ENCODE measurements around the gene KRTAP9-2. TPM values are rescaled to one million over a fixed set of nuclear protein-coding genes. Genes with fewer than 3 reads are reported as not detected.
"Not testable (repeated sequence)": the region's sequence is repeated elsewhere in the genome, so short reads cannot be mapped to it uniquely, and the experiment has no call there.

Gene KRTAP9-2
- polyA plus RNA-seq (2012; rRNA removed): not detected in 2 replicates
- not detected in 2 replicates for polyA plus RNA-seq (2012; cell fraction: cytosol; rRNA removed)
- polyA plus RNA-seq (2012; cell fraction: nucleus; rRNA removed): not detected in 2 replicates

GRCh38 chr17:41226598-41227095 lies at the start of gene KRTAP9-2:
TSS of gene KRTAP9-2 (plus strand) at chr17:41226648. CDS start at chr17:41226655, 7 bp downstream.
- POLR2A ChIA-PET; H3K4me2 ChIP-seq; H4K20me1 ChIP-seq (ENCODE audit: insufficient read depth); H3K27ac ChIP-seq (ENCODE audit: low read depth in 2 of 2, low read length in 1 of 2); H3K4me1 ChIP-seq (ENCODE audit: control insufficient read depth in 1 of 2, insufficient read depth in 2 of 2, low read depth in 1 of 2, low read length in 1 of 2); CTCF ChIA-PET; H3K4me3 ChIP-seq (ENCODE audit: low read depth in 2 of 2, low read length in 1 of 2); H3K36me3 ChIP-seq (replicated peaks in 1 of 2; ENCODE audit: control insufficient read depth in 1 of 2, insufficient read depth in 2 of 2, low read length in 1 of 2); H2AFZ ChIP-seq (ENCODE audit: low read depth); H3K9ac ChIP-seq; H3K79me2 ChIP-seq (ENCODE audit: insufficient read depth); H3K9me2 ChIP-seq; H3K9me3 ChIP-seq; DNase-seq; H3F3A ChIP-seq (replicated peaks; ENCODE audit: insufficient read depth): not testable (repeated sequence)
- H3K27me3 ChIP-seq (ENCODE audit: insufficient read depth): peaks cover 22% of the 10 kb centered on the region; the same call in 1 of the 2 replicates
- WGBS (ENCODE audit: low lambda C conversion rate): no CpG with 5 or more reads among the region's 4 CpGs

- Histone ChIP-seq H3K9me2 (no peaks in the 10 kb centered on the region), H4K20me1 (ENCODE audit: insufficient read depth) (no peaks in the 10 kb centered on the region), H3F3A (replicated peaks; ENCODE audit: insufficient read depth) (no peaks in the 10 kb centered on the region), H3K4me2 (no peak overlapping the region), H3K9me3 (no peaks in the 10 kb centered on the region), H3K9ac (no peak overlapping the region), H3K27ac (ENCODE audit: low read depth in 2 of 2, low read length in 1 of 2) (no peak overlapping the region), H3K36me3 (replicated peaks in 1 of 2; ENCODE audit: control insufficient read depth in 1 of 2, insufficient read depth in 2 of 2, low read length in 1 of 2) (no peaks in the 10 kb centered on the region), H3K4me3 (ENCODE audit: low read depth in 2 of 2, low read length in 1 of 2) (no peak overlapping the region), H3K4me1 (ENCODE audit: control insufficient read depth in 1 of 2, insufficient read depth in 2 of 2, low read depth in 1 of 2, low read length in 1 of 2) (no peaks in the 10 kb centered on the region), H3K79me2 (ENCODE audit: insufficient read depth) (no peaks in the 10 kb centered on the region), H3K27me3 (ENCODE audit: insufficient read depth) (peaks cover 40% of the 10 kb centered on the region), H2AFZ (ENCODE audit: low read depth) (no peak overlapping the region)
- ChIA-PET POLR2A (no interaction called here), CTCF (interaction anchor here (1.2 kb wide), 1 partner anchor 51 kb away, joined by 5 read pairs; no protein-coding TSS in a partner anchor)
- TF ChIP-seq ZBTB33 (IDR thresholded peaks at IDR 0.05; ENCODE audit: borderline replicate concordance, low read depth): no peak
- no peak for TF ChIP-seq REST (IDR thresholded peaks at IDR 0.05; ENCODE audit: low read depth, low read length)
- TF ChIP-seq EZH2phosphoT487 (IDR thresholded peaks at IDR 0.05; ENCODE audit: borderline replicate concordance, low read depth): 0 out of 2 replicates have a peak, but pooled peaks have one; percentile 2
- 8% methylated on average over 3 of the region's 3 CpGs for WGBS (ENCODE audit: low lambda C conversion rate)
- DNase-seq: no peak
Measured at GRCh38 chr17:41176744-41177387, 49.6 kb upstream of the KRTAP9-2 start.

Data from SK-N-SH (cell line).